GM19395 (cell line): Measurements from ENCODE around the gene TBCD.

ENCODE experiments used
- ATAC-seq: cut with Tn5 transposase; IDR thresholded peaks from one replicate; pipeline ENCODE4 v1.9.1; 2021; ENCODE audit warnings: mild to moderate bottlenecking, moderate library complexity; ENCODE audit not compliant: unreplicated experiment

The TBCD gene

GRCh38 chr17:82898976-82899514 is 147.2 kb downstream of the TBCD start:
- ATAC-seq: no peak

GRCh38 chr17:82899941-82900340 is 148.1 kb downstream of the TBCD start:
- ATAC-seq: no peak

- no peak for ATAC-seq
Measured at GRCh38 chr17:82900741-82901140, 148.9 kb downstream of the TBCD start.

- no peak for ATAC-seq
Measured at GRCh38 chr17:82901356-82901755, 149.5 kb downstream of the TBCD start.

- no peak for ATAC-seq
Measured at GRCh38 chr17:82901856-82902255, 150.0 kb downstream of the TBCD start.

- no peak for ATAC-seq
Measured at GRCh38 chr17:82902972-82903874, 151.4 kb downstream of the TBCD start.

- no peak for ATAC-seq
Measured at GRCh38 chr17:82905130-82905529, 153.3 kb downstream of the TBCD start.

GRCh38 chr17:82907797-82908542 is 156.1 kb downstream of the TBCD start:
- no peak for ATAC-seq

- no peak for ATAC-seq
Measured at GRCh38 chr17:82908543-82909160, 156.8 kb downstream of the TBCD start.

GRCh38 chr17:82909322-82909904 is 157.5 kb downstream of the TBCD start:
- no peak for ATAC-seq

- ATAC-seq: no peak
Measured at GRCh38 chr17:82910041-82910481, 158.2 kb downstream of the TBCD start.

GRCh38 chr17:82910770-82911169 is 158.9 kb downstream of the TBCD start:
- ATAC-seq: no peak

- ATAC-seq: no peak
Measured at GRCh38 chr17:82911822-82912221, 160.0 kb downstream of the TBCD start.

GRCh38 chr17:82912484-82913089 is 160.7 kb downstream of the TBCD start:
- no peak for ATAC-seq

GRCh38 chr17:82913304-82914043 is 161.6 kb downstream of the TBCD start:
- ATAC-seq: no peak

- ATAC-seq: no peak
Measured at GRCh38 chr17:82914375-82914774, 162.5 kb downstream of the TBCD start.

GRCh38 chr17:82915010-82915756 is 163.3 kb downstream of the TBCD start:
- no peak for ATAC-seq

- ATAC-seq: no peak
Measured at GRCh38 chr17:82915757-82916027, 163.8 kb downstream of the TBCD start.

- no peak for ATAC-seq
Measured at GRCh38 chr17:82917699-82918345, 166.0 kb downstream of the TBCD start.
